Lower leg skin (tissue), 3 donors: ENCODE data around the gene CAMKMT.

Source experiments
- CTCF ChIP-seq, 3 donors: fragments of 450-650 bp; IDR thresholded peaks; one replicate each; pipeline ENCODE4 v1.5.1; 2016; ENCODE audit warnings: antibody characterized with exemption in 3 of 3, mild to moderate bottlenecking in 3 of 3, moderate library complexity in 2 of 3
- POLR2A ChIP-seq, 2 donors: fragments of 450-650 bp; IDR thresholded peaks; one replicate each; pipeline ENCODE4 v1.6.1; 2016 to 2017; ENCODE audit warnings: antibody characterized with exemption in 2 of 2, mild to moderate bottlenecking in 1 of 2, moderate library complexity in 1 of 2

GRCh38 chr2:44547718-44548117, 186.0 kb downstream of the CAMKMT start:
- TF ChIP-seq CTCF (IDR thresholded peaks at IDR 0.05) (no peak), POLR2A (IDR thresholded peaks at IDR 0.05) (no peak)
